Measurements from ENCODE around the gene HELZ2.
"Not testable (repeated sequence)": the region's sequence is repeated elsewhere in the genome, so short reads cannot be mapped to it uniquely, and the experiment has no call there.

DNA sequence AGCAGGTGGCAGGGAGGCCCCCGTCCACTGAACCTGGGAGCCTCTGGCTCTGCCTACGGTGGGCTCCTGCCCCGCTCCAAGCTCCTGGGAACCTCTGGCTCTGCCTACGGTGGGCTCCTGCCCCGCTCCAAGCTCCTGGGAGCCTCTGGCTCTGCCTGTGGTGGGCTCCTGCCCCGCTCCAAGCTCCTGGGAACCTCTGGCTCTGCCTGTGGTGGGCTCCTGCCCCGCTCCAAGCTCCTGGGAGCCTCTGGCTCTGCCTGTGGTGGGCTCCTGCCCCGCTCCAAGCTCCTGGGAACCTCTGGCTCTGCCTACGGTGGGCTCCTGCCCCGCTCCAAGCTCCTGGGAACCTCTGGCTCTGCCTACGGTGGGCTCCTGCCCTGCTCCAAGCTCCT, 3.0 kb downstream of the HELZ2 start:
- TF ChIP-seq EZH2 (IDR thresholded peaks at IDR 0.05; ENCODE audit: borderline replicate concordance, insufficient read depth, low read depth, low read length, poor library complexity, severe bottlenecking), result not testable (repeated sequence)
- TF ChIP-seq, protein P1, sequence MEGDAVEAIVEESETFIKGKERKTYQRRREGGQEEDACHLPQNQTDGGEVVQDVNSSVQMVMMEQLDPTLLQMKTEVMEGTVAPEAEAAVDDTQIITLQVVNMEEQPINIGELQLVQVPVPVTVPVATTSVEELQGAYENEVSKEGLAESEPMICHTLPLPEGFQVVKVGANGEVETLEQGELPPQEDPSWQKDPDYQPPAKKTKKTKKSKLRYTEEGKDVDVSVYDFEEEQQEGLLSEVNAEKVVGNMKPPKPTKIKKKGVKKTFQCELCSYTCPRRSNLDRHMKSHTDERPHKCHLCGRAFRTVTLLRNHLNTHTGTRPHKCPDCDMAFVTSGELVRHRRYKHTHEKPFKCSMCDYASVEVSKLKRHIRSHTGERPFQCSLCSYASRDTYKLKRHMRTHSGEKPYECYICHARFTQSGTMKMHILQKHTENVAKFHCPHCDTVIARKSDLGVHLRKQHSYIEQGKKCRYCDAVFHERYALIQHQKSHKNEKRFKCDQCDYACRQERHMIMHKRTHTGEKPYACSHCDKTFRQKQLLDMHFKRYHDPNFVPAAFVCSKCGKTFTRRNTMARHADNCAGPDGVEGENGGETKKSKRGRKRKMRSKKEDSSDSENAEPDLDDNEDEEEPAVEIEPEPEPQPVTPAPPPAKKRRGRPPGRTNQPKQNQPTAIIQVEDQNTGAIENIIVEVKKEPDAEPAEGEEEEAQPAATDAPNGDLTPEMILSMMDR (IDR thresholded peaks at IDR 0.05), result not testable (repeated sequence)
